Parathyroid adenoma (tissue), 2 donors: Measurements from ENCODE around the gene SRI.
"Not testable (repeated sequence)": the region's sequence is repeated elsewhere in the genome, so short reads cannot be mapped to it uniquely, and the experiment has no call there.

Experiments
- H2AFZ ChIP-seq: fragments of 300-600 bp; sonication (generic); one replicate; pipeline ENCODE4 v1.7.0; 2017; ENCODE audit warnings: antibody characterized with exemption, mild to moderate bottlenecking
- H3K27ac ChIP-seq: fragments of 300-600 bp; sonication (generic); one replicate; pipeline ENCODE4 v1.7.0; 2017
- H3K27me3 ChIP-seq: fragments of 300-600 bp; sonication (generic); one replicate; pipeline ENCODE4 v1.7.0; 2017; ENCODE audit warnings: low read length; ENCODE audit not compliant: control insufficient read depth, insufficient read depth
- H3K36me3 ChIP-seq: fragments of 300-600 bp; sonication (generic); one replicate; pipeline ENCODE4 v1.7.0; 2017; ENCODE audit warnings: low read length; ENCODE audit not compliant: control insufficient read depth, insufficient read depth
- H3K4me1 ChIP-seq: fragments of 300-600 bp; sonication (generic); one replicate; pipeline ENCODE4 v1.7.0; 2017; ENCODE audit warnings: control low read depth
- H3K4me2 ChIP-seq: fragments of 300-600 bp; sonication (generic); one replicate; pipeline ENCODE4 v1.7.0; 2017; ENCODE audit warnings: low read length
- H3K4me3 ChIP-seq: fragments of 300-600 bp; sonication (generic); one replicate; pipeline ENCODE4 v1.7.0; 2017; ENCODE audit warnings: low read depth, low read length
- H3K79me2 ChIP-seq: fragments of 300-600 bp; sonication (generic); one replicate; pipeline ENCODE4 v1.7.0; 2017; ENCODE audit warnings: control low read depth
- H3K9ac ChIP-seq: fragments of 300-600 bp; sonication (generic); one replicate; pipeline ENCODE4 v1.7.0; 2017; ENCODE audit warnings: mild to moderate bottlenecking
- H3K9me3 ChIP-seq: fragments of 300-600 bp; sonication (generic); one replicate; pipeline ENCODE4 v1.7.0; 2017; ENCODE audit warnings: low read length; ENCODE audit not compliant: control insufficient read depth
- TF ChIP-seq, protein P1 (sequence below): fragments of 300-600 bp; sonication (generic); IDR thresholded peaks from one replicate; pipeline ENCODE4 v1.7.0; 2017; ENCODE audit warnings: antibody characterized with exemption, mild to moderate bottlenecking
- donor health status: primary hyperparathyroidism.

SRI gene

DNA sequence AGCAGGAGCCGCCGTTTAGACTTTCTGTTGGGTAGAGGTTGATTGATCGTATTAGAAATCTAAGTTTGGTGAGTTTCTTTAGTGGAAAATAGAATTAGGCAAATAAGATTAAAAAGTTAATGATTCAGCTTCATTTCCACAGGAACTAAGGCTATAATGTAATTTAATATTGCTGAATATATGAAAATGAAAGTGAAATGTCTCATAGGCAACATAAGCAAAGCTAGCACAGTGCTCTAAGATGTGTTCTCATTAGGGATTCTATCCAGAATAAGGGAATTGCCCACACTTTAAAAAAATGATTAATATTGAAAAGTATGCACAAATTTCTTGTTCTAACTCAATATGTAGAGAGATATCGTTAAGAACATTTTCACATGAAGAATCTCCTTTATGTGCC lies 47.0 kb downstream of the SRI start:
- Histone ChIP-seq H3K27ac (no peak overlapping the region), H3K79me2 (no peaks in the 10 kb centered on the region), H2AFZ (no peak overlapping the region)

GRCh38 chr7:88169717-88170320 lies 50.0 kb downstream of the SRI start:
- no peaks in the 10 kb centered on the region for H3K4me1 ChIP-seq
- H3K4me3 ChIP-seq: no peak overlapping the region
- no peaks in the 10 kb centered on the region for H3K79me2 ChIP-seq
- H3K9me3 ChIP-seq: no peaks in the 10 kb centered on the region
- no peak overlapping the region for H2AFZ ChIP-seq
- H3K4me2 ChIP-seq: no peak overlapping the region
- TF ChIP-seq, protein P1, sequence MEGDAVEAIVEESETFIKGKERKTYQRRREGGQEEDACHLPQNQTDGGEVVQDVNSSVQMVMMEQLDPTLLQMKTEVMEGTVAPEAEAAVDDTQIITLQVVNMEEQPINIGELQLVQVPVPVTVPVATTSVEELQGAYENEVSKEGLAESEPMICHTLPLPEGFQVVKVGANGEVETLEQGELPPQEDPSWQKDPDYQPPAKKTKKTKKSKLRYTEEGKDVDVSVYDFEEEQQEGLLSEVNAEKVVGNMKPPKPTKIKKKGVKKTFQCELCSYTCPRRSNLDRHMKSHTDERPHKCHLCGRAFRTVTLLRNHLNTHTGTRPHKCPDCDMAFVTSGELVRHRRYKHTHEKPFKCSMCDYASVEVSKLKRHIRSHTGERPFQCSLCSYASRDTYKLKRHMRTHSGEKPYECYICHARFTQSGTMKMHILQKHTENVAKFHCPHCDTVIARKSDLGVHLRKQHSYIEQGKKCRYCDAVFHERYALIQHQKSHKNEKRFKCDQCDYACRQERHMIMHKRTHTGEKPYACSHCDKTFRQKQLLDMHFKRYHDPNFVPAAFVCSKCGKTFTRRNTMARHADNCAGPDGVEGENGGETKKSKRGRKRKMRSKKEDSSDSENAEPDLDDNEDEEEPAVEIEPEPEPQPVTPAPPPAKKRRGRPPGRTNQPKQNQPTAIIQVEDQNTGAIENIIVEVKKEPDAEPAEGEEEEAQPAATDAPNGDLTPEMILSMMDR: peak; percentile 32
- no peaks in the 10 kb centered on the region for H3K36me3 ChIP-seq
- H3K27ac ChIP-seq: no peak overlapping the region
- H3K9ac ChIP-seq: no peak overlapping the region
- H3K27me3 ChIP-seq: no peaks in the 10 kb centered on the region

More for the DNA sequence above, 47.0 kb downstream of the SRI start:
- no peaks in the 10 kb centered on the region for H3K36me3 ChIP-seq
- H3K4me1 ChIP-seq: no peaks in the 10 kb centered on the region
- H3K4me2 ChIP-seq: no peak overlapping the region
- no peaks in the 10 kb centered on the region for H3K9me3 ChIP-seq
- H3K27me3 ChIP-seq: no peaks in the 10 kb centered on the region
- H3K9ac ChIP-seq: no peak overlapping the region
- H3K4me3 ChIP-seq: no peak overlapping the region
- TF ChIP-seq, protein P1: no peak

GRCh38 chr7:88167721-88168120 lies 52.1 kb downstream of the SRI start:
- H3K27ac ChIP-seq: no peak overlapping the region

GRCh38 chr7:88167223-88167622 lies 52.6 kb downstream of the SRI start:
- Histone ChIP-seq H3K27ac (no peak overlapping the region), H2AFZ (no peak overlapping the region), H3K36me3 (no peaks in the 10 kb centered on the region), H3K4me1 (no peaks in the 10 kb centered on the region), H3K79me2 (no peaks in the 10 kb centered on the region), H3K4me3 (no peak overlapping the region), H3K9me3 (no peaks in the 10 kb centered on the region), H3K27me3 (no peaks in the 10 kb centered on the region), H3K4me2 (no peak overlapping the region), H3K9ac (no peak overlapping the region)
- TF ChIP-seq, protein P1: no peak

More at GRCh38 chr7:88167721-88168120, 52.1 kb downstream of the SRI start:
- Histone ChIP-seq H3K4me2 (no peak overlapping the region), H3K9me3 (no peaks in the 10 kb centered on the region), H2AFZ (no peak overlapping the region), H3K36me3 (no peaks in the 10 kb centered on the region), H3K79me2 (no peaks in the 10 kb centered on the region), H3K4me3 (no peak overlapping the region), H3K4me1 (no peaks in the 10 kb centered on the region), H3K27me3 (no peaks in the 10 kb centered on the region), H3K9ac (no peak overlapping the region)
- TF ChIP-seq, protein P1: no peak

GRCh38 chr7:88165697-88166096 lies 54.1 kb downstream of the SRI start:
- H3K27ac ChIP-seq: no peak overlapping the region
- no peaks in the 10 kb centered on the region for H3K79me2 ChIP-seq
- no peak overlapping the region for H3K4me2 ChIP-seq
- no peaks in the 10 kb centered on the region for H3K9me3 ChIP-seq
- no peak overlapping the region for H2AFZ ChIP-seq
- H3K9ac ChIP-seq: no peak overlapping the region
- H3K36me3 ChIP-seq: no peaks in the 10 kb centered on the region
- H3K4me3 ChIP-seq: no peak overlapping the region
- TF ChIP-seq, protein P1: no peak
- no peaks in the 10 kb centered on the region for H3K27me3 ChIP-seq
- no peaks in the 10 kb centered on the region for H3K4me1 ChIP-seq

DNA sequence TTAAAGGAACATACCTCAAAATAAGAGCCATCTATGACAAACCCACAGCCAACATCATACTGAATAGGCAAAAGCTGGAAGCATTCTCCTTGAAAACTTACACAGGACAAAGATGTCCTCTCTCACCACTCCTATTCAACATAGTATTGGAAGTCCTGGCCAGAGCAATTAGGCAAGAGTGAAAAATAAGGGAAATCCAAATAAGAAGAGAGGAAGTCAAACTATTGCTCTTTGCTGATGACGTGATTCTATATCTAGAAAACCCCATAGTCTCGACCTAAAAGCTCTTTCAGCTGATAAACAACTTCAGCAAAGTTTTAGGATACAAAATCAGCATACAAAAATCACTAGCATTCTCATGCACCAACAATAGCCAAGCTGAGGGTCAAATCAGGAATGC lies 60.1 kb downstream of the SRI start:
- H3K27ac ChIP-seq, H3K9me3 ChIP-seq, H3K4me1 ChIP-seq, H2AFZ ChIP-seq, H3K36me3 ChIP-seq, H3K79me2 ChIP-seq, H3K27me3 ChIP-seq, H3K9ac ChIP-seq, H3K4me3 ChIP-seq, H3K4me2 ChIP-seq: not testable (repeated sequence)
